K562 (cell line): ENCODE data around the gene SPTBN4. TPM values are rescaled to one million over a fixed set of nuclear protein-coding genes. Genes with fewer than 3 reads are reported as not detected.

Source experiments
- ATAC-seq: fragments of 200-7000 bp; cut with Tn5 transposase; 3 replicates; pipeline ENCODE4 v1.9.1; 2020; ENCODE audit warnings: moderate library complexity
- BruUV-seq: library from RNA; stranded (reverse); fragments of 400-500 nt; replicated peaks from 2 replicates; lab custom pipeline; 2021; lab: Mats Ljungman, UMichigan
- CTCF ChIA-PET: fragments of 300-600 bp; formaldehyde crosslinking; extraction: SDS; loops from one replicate; lab custom pipeline; 2021; ENCODE audit warnings: low intra/inter-chr PET ratio; lab: Yijun Ruan, JAX
- POLR2A ChIA-PET: fragments of 300-600, 350-650 bp; sonication (Branson Sonifier 250); formaldehyde crosslinking; extraction: SDS; loops from one replicate; lab custom pipeline; 2021; ENCODE audit warnings: antibody characterized with exemption, inconsistent platforms; lab: Yijun Ruan, JAX
- DNase-seq, 4 experiments: peaks; one replicate each; pipeline versions ENCODE4 v3.0.0 to v3.0.0-alpha.2; 2011 to 2018; ENCODE audit warnings: low spot score in 3 of 4, mixed read lengths in 3 of 4; ENCODE audit errors: extremely low read depth in 1 of 4
- FAIRE-seq: peaks from 2 replicates; lab custom pipeline; 2011; peaks lifted over from hg19 to GRCh38; lab: Jason Lieb, UNC
- H2AFZ ChIP-seq: 2 replicates; pipeline ENCODE4 v1.6.0; 2011; ENCODE audit warnings: low read depth, low read length, control low read depth, inconsistent platforms
- H3K27ac ChIP-seq: fragments of 200-600 bp; 3 replicates; pipeline ENCODE4 v1.8.0; 2011; ENCODE audit warnings: low read depth, mild to moderate bottlenecking, control low read depth, inconsistent platforms, low read length, moderate library complexity, mixed read lengths; ENCODE audit errors: extremely low read depth
- H3K27me3 ChIP-seq, 2 experiments: fragments of 300-600 bp in 1 of 2; 2 replicates in 1 of 2; 3 replicates in 1 of 2; pipeline versions ENCODE4 v1.6.0 to v1.8.0; 2011; ENCODE audit warnings: inconsistent platforms in 2 of 2, low read length in 2 of 2, mild to moderate bottlenecking in 1 of 2, mixed read lengths in 1 of 2, moderate library complexity in 1 of 2; ENCODE audit not compliant: control insufficient read depth in 2 of 2, insufficient read depth in 2 of 2
- H3K36me3 ChIP-seq: fragments of 300-600 bp; 3 replicates; pipeline ENCODE4 v1.8.0; 2011; ENCODE audit warnings: mild to moderate bottlenecking, low read length, inconsistent platforms; ENCODE audit not compliant: control insufficient read depth, insufficient read depth
- H3K4me1 ChIP-seq, 2 experiments: fragments of 200-600 bp in 1 of 2; replicated peaks in 1 of 2; 2 replicates in 1 of 2; 3 replicates in 1 of 2; pipeline versions ENCODE4 v1.5.1 to v1.8.0; 2011; ENCODE audit warnings: inconsistent platforms in 2 of 2, low read length in 2 of 2, mild to moderate bottlenecking in 1 of 2, mixed read lengths in 1 of 2, moderate library complexity in 1 of 2; ENCODE audit not compliant: control insufficient read depth in 2 of 2, insufficient read depth in 2 of 2
- H3K4me2 ChIP-seq: 2 replicates; pipeline ENCODE4 v1.6.1; 2011; ENCODE audit warnings: low read length, control low read depth, inconsistent platforms, mixed read lengths; ENCODE audit not compliant: insufficient read depth
- H3K4me3 ChIP-seq: fragments of 200-600 bp; sonication (generic), shearing (Covaris generic); 2 replicates; pipeline ENCODE4 v1.5.1; 2016; ENCODE audit warnings: control low read depth, inconsistent platforms
- H3K79me2 ChIP-seq: fragments of 200-600 bp; 3 replicates; pipeline ENCODE4 v1.8.0; 2011; ENCODE audit warnings: low read length, inconsistent platforms; ENCODE audit not compliant: control insufficient read depth, insufficient read depth
- H3K9ac ChIP-seq, 2 experiments: 2 replicates each; pipeline versions ENCODE4 v1.6.0 to v1.6.1; 2011; ENCODE audit warnings: low read depth in 2 of 2, low read length in 2 of 2, control low read depth in 1 of 2, inconsistent platforms in 1 of 2, mild to moderate bottlenecking in 1 of 2, mixed read lengths in 1 of 2; ENCODE audit not compliant: insufficient read depth in 1 of 2
- H3K9me1 ChIP-seq: one replicate; pipeline ENCODE4 v1.6.0; 2011; ENCODE audit warnings: inconsistent platforms, mild to moderate bottlenecking, low read length, moderate library complexity; ENCODE audit not compliant: control insufficient read depth, insufficient read depth
- H3K9me3 ChIP-seq: replicated peaks from 2 replicates; pipeline ENCODE4 v1.5.1; 2011; ENCODE audit warnings: low read depth, low read length, inconsistent platforms; ENCODE audit not compliant: control insufficient read depth, insufficient read depth
- H4K20me1 ChIP-seq: replicated peaks from 2 replicates; pipeline ENCODE4 v1.6.1; 2011; ENCODE audit warnings: low read length, inconsistent platforms, mixed read lengths; ENCODE audit not compliant: control insufficient read depth, insufficient read depth
- FOXP1 ChIP-seq: sonication (generic); formaldehyde crosslinking; IDR thresholded peaks from 2 replicates; pipeline ENCODE4 v1.8.0; 2022; ENCODE audit warnings: mild to moderate bottlenecking, missing genetic modification reagents
- ILK ChIP-seq: fragments of 450-650 bp; IDR thresholded peaks from 2 replicates; pipeline ENCODE4 v1.6.1; 2016; ENCODE audit warnings: missing genetic modification characterization, low read depth, mild to moderate bottlenecking, missing compliant biosample characterization, moderate library complexity, borderline replicate concordance
- MAFG ChIP-seq: fragments of 450-650 bp; conservative IDR thresholded peaks from 2 replicates; pipeline ENCODE4 v1.6.1; 2016; ENCODE audit warnings: missing genetic modification characterization, missing compliant biosample characterization
- MED1 ChIP-seq: sonication (generic); formaldehyde crosslinking; IDR thresholded peaks from 2 replicates; pipeline ENCODE4 v1.8.1; 2023; ENCODE audit warnings: missing genetic modification reagents, borderline replicate concordance
- TCFL5 ChIP-seq: fragments of 250-450 bp; sonication (Bioruptor Pico); conservative IDR thresholded peaks from 2 replicates; pipeline ENCODE4 v1.6.1; 2021; ENCODE audit warnings: mild to moderate bottlenecking, moderate library complexity, matching md5 sums
- ZNF146 ChIP-seq: IDR thresholded peaks from one replicate; pipeline ENCODE4 v1.6.1; 2018; ENCODE audit warnings: missing compliant biosample characterization; ENCODE audit not compliant: unreplicated experiment
- ZNF24 ChIP-seq: fragments of 450-650 bp; IDR thresholded peaks from 2 replicates; pipeline ENCODE4 v1.6.1; 2016
- WGBS: fragments of 100-300 bp; shearing (Covaris generic); methylation state at CpG from one replicate; pipeline ENCODE4 v1.1.6; 2016; ENCODE audit warnings: low coverage, mixed read lengths; ENCODE audit not compliant: insufficient coverage; ENCODE audit errors: missing lambda C conversion rate; 5-methylcytosine and 5-hydroxymethylcytosine counted together
- in situ Hi-C: fragments of 300-500 bp; cut with MboI; formaldehyde crosslinking; loops from 4 replicates; pipeline ENCODE4 v1.15.0; 2018; ENCODE audit warnings: inconsistent platforms, mixed read lengths
- intact Hi-C: fragments of 100-400 bp; cut with micrococcal nuclease; formaldehyde crosslinking; loops from 2 replicates; pipeline ENCODE4 v1.14.2; 2022
- polyA plus RNA-seq, 8 experiments: library from polyadenylated mRNA; depleted of rRNA in 4 of 8; stranded (reverse) in 5 of 8; unstranded in 3 of 8; fragments of >200 nt; fragmentation: Nextera tagmentation in 2 of 8; fragmentation: Illumina TruSeq in 1 of 8; extraction: Ambion mirVana in 2 of 8; extraction: Trizol in 1 of 8; gene quantifications; 2 replicates each; pipeline versions ENCODE4 v1.2.1 to v1.2.3, GENCODE V29; 2011 to 2014; ENCODE audit warnings: inconsistent platforms in 1 of 8, missing spikeins in 1 of 8
- total RNA-seq, 7 experiments: library from RNA; depleted of rRNA in 6 of 7; stranded (reverse); fragments of >200 nt in 6 of 7; fragmentation: Illumina TruSeq in 2 of 7; extraction: Trizol in 2 of 7; gene quantifications; 2 replicates each; pipeline versions ENCODE4 v1.2.1 to v1.2.3, GENCODE V29; 2011 to 2021; ENCODE audit warnings: low replicate concordance in 1 of 7
- TF ChIP-seq, protein P1 (sequence below), 3 experiments: fragments of 200-800 bp in 1 of 3; fragments of 250-450 bp in 1 of 3; fragments of 450-650 bp in 1 of 3; sonication (Bioruptor Pico) in 1 of 3; sonication (Bioruptor generic) in 1 of 3; formaldehyde crosslinking in 1 of 3; IDR thresholded peaks; 2 replicates each; pipeline versions ENCODE4 v1.6.1 to v1.8.0; 2016 to 2022; ENCODE audit warnings: mild to moderate bottlenecking in 2 of 3, missing genetic modification characterization in 2 of 3, missing compliant biosample characterization in 1 of 3, moderate library complexity in 1 of 3
- TF ChIP-seq, protein P2 (sequence below): sonication (generic); formaldehyde crosslinking; IDR thresholded peaks from 2 replicates; pipeline ENCODE4 v1.8.0; 2022; ENCODE audit warnings: missing genetic modification reagents, mild to moderate bottlenecking, moderate library complexity, borderline replicate concordance
- TF ChIP-seq, protein P3 (sequence below): sonication (generic); formaldehyde crosslinking; IDR thresholded peaks from 2 replicates; pipeline ENCODE4 v1.5.0; 2020; ENCODE audit warnings: missing genetic modification reagents
- TF ChIP-seq, protein P4 (sequence below): fragments of 250-450 bp; sonication (Bioruptor Pico); IDR thresholded peaks from 2 replicates; pipeline ENCODE4 v1.8.0; 2022; ENCODE audit warnings: moderate library complexity, mild to moderate bottlenecking, inconsistent platforms

SPTBN4 gene
- total and polyA plus RNA-seq, 9 of the 15 experiments (the other 6 are each of a cell fraction or from before 2014, with no cell fraction given), result 0.01 to 1.5 (median 0.86) TPM

DNA sequence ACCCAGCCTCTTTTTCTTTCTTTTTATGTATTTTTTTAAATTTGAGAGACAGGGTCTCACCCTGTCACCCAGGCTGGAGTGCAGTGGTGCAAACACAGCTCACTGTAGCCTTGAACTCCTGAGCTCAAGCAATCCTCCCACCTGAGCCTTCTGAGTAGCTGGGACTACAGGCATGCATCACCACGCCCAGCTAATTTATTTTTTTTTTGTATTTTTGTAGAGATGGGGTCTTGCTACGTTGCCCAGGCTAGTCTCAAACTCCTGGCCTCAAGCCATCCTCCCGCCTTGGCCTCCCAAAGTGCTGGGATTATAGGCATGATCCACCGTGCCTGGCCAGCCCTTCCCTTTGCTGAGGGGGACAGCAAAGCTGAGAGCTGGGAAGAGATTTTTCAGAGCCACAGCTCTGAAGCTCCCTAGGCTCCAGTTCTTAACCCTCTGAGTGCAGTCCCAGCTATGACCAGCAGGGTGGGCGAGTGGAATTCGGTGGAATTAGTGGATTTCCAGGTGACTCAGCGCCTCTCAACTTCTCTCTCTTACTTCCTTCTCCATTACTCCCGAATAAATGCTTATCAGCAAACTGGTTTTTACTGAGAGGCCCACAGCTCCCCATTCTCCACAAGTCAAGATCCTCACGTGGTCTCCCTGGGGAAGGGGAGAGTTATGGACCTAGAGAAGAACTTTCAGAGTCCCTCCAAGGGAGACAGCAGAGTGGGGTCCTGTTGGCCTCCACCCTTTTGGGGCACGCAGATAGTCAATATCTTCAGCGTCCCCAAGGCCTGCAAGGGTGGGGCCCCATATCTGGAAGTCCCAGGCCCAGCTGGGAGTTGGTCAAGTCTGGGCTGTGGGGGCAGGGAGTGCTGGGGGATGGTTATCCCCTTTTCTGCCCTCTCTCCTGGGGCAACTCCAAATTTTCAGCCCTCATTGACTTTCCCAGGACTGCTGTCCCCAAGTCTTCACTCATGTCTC lies 2.5 kb upstream of the SPTBN4 start:
- peaks cover 7% of the 10 kb centered on the region for H4K20me1 ChIP-seq
- no TSS peak for BruUV-seq
- FAIRE-seq (peak; percentile 95), DNase-seq (peak; percentile 51 to 95 (median 69)), ATAC-seq (peak; percentile 68)
- POLR2A ChIA-PET, result interaction anchor here (0.6 to 4.0 kb wide), 29 partner anchors 10 to 962 kb away, joined by 3 to 43 read pairs (median 4); partner anchors contain the start of genes LTBP4, SERTAD1 and SERTAD3
- H3K9ac ChIP-seq, result peak overlapping the region; percentile 96 to 99
- CTCF ChIA-PET, result interaction anchor here (0.6 to 1.9 kb wide), 8 partner anchors 134 to 1418 kb away, joined by 3 to 12 read pairs (median 4); no protein-coding TSS in a partner anchor
- 0% methylated on average over 11 of the region's 11 CpGs for WGBS
- H3K4me2 ChIP-seq, result peak overlapping the region; percentile 91
- peaks cover 21% of the 10 kb centered on the region for H3K36me3 ChIP-seq
- H3K9me3 ChIP-seq, result no peaks in the 10 kb centered on the region; the same call in 1 of the 2 replicates
- H3K9me1 ChIP-seq, result peaks cover 4% of the 10 kb centered on the region
- H3K27ac ChIP-seq, result peak overlapping the region; percentile 96
- no peaks in the 10 kb centered on the region for H3K27me3 ChIP-seq
- intact Hi-C loops, result loop anchor here (1.0 to 2.0 kb wide), 2 partner anchors 64 to 134 kb away; no protein-coding TSS in a partner anchor
- in situ Hi-C loops, result no loop called here
- H3K4me1 ChIP-seq, result peaks cover 23 to 58% of the 10 kb centered on the region in 2 experiments; a peak in 4 of 5 replicates
- H3K79me2 ChIP-seq, result peaks cover 65% of the 10 kb centered on the region
- H3K4me3 ChIP-seq, result peak overlapping the region; percentile 91
- H2AFZ ChIP-seq, result peak overlapping the region; percentile 61; the same call in 1 of the 2 replicates
- TF ChIP-seq FOXP1 (CRISPR knock-in tag) (no peak), TCFL5 (no peak), ILK (no peak), MAFG (tag) (peak; percentile 96), ZNF24 (peak; percentile 73; the same call in 1 of the 2 replicates), MED1 (CRISPR knock-in tag) (no peak), ZNF146 (CRISPR knock-in tag) (no peak)
- TF ChIP-seq, protein P1, sequence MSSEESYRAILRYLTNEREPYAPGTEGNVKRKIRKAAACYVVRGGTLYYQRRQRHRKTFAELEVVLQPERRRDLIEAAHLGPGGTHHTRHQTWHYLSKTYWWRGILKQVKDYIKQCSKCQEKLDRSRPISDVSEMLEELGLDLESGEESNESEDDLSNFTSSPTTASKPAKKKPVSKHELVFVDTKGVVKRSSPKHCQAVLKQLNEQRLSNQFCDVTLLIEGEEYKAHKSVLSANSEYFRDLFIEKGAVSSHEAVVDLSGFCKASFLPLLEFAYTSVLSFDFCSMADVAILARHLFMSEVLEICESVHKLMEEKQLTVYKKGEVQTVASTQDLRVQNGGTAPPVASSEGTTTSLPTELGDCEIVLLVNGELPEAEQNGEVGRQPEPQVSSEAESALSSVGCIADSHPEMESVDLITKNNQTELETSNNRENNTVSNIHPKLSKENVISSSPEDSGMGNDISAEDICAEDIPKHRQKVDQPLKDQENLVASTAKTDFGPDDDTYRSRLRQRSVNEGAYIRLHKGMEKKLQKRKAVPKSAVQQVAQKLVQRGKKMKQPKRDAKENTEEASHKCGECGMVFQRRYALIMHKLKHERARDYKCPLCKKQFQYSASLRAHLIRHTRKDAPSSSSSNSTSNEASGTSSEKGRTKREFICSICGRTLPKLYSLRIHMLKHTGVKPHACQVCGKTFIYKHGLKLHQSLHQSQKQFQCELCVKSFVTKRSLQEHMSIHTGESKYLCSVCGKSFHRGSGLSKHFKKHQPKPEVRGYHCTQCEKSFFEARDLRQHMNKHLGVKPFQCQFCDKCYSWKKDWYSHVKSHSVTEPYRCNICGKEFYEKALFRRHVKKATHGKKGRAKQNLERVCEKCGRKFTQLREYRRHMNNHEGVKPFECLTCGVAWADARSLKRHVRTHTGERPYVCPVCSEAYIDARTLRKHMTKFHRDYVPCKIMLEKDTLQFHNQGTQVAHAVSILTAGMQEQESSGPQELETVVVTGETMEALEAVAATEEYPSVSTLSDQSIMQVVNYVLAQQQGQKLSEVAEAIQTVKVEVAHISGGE (CRISPR knock-in tag; IDR thresholded peaks at IDR 0.05), result peak in 1 of 3 experiments; percentile 80; a peak in 2 of 6 replicates
- TF ChIP-seq, protein P2, sequence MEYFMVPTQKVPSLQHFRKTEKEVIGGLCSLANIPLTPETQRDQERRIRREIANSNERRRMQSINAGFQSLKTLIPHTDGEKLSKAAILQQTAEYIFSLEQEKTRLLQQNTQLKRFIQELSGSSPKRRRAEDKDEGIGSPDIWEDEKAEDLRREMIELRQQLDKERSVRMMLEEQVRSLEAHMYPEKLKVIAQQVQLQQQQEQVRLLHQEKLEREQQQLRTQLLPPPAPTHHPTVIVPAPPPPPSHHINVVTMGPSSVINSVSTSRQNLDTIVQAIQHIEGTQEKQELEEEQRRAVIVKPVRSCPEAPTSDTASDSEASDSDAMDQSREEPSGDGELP (CRISPR knock-in tag), result peak; percentile 99
- TF ChIP-seq, protein P3, sequence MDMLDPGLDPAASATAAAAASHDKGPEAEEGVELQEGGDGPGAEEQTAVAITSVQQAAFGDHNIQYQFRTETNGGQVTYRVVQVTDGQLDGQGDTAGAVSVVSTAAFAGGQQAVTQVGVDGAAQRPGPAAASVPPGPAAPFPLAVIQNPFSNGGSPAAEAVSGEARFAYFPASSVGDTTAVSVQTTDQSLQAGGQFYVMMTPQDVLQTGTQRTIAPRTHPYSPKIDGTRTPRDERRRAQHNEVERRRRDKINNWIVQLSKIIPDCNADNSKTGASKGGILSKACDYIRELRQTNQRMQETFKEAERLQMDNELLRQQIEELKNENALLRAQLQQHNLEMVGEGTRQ (CRISPR knock-in tag), result peak; percentile 73
- TF ChIP-seq, protein P4, sequence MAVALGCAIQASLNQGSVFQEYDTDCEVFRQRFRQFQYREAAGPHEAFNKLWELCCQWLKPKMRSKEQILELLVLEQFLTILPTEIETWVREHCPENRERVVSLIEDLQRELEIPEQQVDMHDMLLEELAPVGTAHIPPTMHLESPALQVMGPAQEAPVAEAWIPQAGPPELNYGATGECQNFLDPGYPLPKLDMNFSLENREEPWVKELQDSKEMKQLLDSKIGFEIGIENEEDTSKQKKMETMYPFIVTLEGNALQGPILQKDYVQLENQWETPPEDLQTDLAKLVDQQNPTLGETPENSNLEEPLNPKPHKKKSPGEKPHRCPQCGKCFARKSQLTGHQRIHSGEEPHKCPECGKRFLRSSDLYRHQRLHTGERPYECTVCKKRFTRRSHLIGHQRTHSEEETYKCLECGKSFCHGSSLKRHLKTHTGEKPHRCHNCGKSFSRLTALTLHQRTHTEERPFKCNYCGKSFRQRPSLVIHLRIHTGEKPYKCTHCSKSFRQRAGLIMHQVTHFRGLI (CRISPR knock-in tag), result no peak
